Spleen (tissue), 11 donors: Measurements from ENCODE around the gene SLC39A3. TPM values are rescaled to one million over a fixed set of nuclear protein-coding genes. Genes with fewer than 3 reads are reported as not detected.

Source experiments
- DNase-seq: peaks from one replicate; pipeline ENCODE4 v3.0.0-alpha.2; 2020
- H3K27ac ChIP-seq, 8 donors: fragments of 200-600 bp; sonication (generic) in 7 of 8; 1 replicate in 4 of 8; 2 replicates in 4 of 8; pipeline versions ENCODE4 v1.5.0 to v1.8.0; 2016 to 2021; ENCODE audit warnings: inconsistent platforms in 4 of 8, mild to moderate bottlenecking in 4 of 8, moderate library complexity in 1 of 8
- H3K27me3 ChIP-seq, 7 donors: fragments of 200-600 bp; sonication (generic) in 6 of 7; replicated peaks in 1 of 7; 1 replicate in 4 of 7; 2 replicates in 3 of 7; pipeline versions ENCODE4 v1.5.0 to v1.8.0; 2016 to 2021; ENCODE audit warnings: inconsistent platforms in 3 of 7, mild to moderate bottlenecking in 1 of 7
- H3K36me3 ChIP-seq, 6 donors: fragments of 200-600 bp; sonication (generic) in 5 of 6; 1 replicate in 4 of 6; 2 replicates in 2 of 6; pipeline versions ENCODE4 v1.5.0 to v1.8.0; 2016 to 2021; ENCODE audit warnings: inconsistent platforms in 2 of 6
- H3K4me1 ChIP-seq, 6 donors: fragments of 200-600 bp; sonication (generic) in 5 of 6; 1 replicate in 3 of 6; 2 replicates in 3 of 6; pipeline versions ENCODE4 v1.5.0 to v1.8.0; 2016 to 2021; ENCODE audit warnings: inconsistent platforms in 3 of 6
- H3K4me3 ChIP-seq, 8 donors: fragments of 200-600 bp; sonication (generic) in 7 of 8; 1 replicate in 4 of 8; 2 replicates in 4 of 8; pipeline versions ENCODE4 v1.5.0 to v1.8.0; 2016 to 2021; ENCODE audit warnings: inconsistent platforms in 4 of 8, mild to moderate bottlenecking in 4 of 8, moderate library complexity in 2 of 8
- H3K9me3 ChIP-seq, 8 donors: fragments of 200-600 bp; sonication (generic) in 7 of 8; 1 replicate in 4 of 8; 2 replicates in 4 of 8; pipeline versions ENCODE4 v1.5.0 to v1.8.0; 2016 to 2021; ENCODE audit warnings: inconsistent platforms in 4 of 8
- POLR2A ChIP-seq, 3 donors: fragments of 450-650 bp; IDR thresholded peaks; one replicate each; pipeline ENCODE4 v1.5.1; 2017; ENCODE audit warnings: antibody characterized with exemption in 3 of 3, mild to moderate bottlenecking in 1 of 3
- POLR2AphosphoS5 ChIP-seq, 3 donors: sonication (generic); formaldehyde crosslinking; IDR thresholded peaks; one replicate each; pipeline ENCODE4 v1.5.1; 2017; ENCODE audit warnings: antibody characterized with exemption in 3 of 3
- WGBS, 5 donors: extraction: QIAGEN DNeasy Blood & Tissue Kit in 3 of 5; methylation state at CpG; one replicate each; pipeline versions ENCODE4 v1.1.5 to v1.1.7; 2013 to 2018; 5-methylcytosine and 5-hydroxymethylcytosine counted together
- intact Hi-C: fragments of 100-400 bp; cut with DNase I; formaldehyde crosslinking; loops from one replicate; pipeline ENCODE4 v1.15.0; 2023; ENCODE audit warnings: low total_unique reads
- polyA plus RNA-seq, 3 donors: library from polyadenylated mRNA; stranded (reverse); fragments of 200-250 nt; gene quantifications; one replicate each; pipeline ENCODE4 v1.2.1, GENCODE V29; 2013
- total RNA-seq, 7 donors: library from RNA; depleted of rRNA in 3 of 7; stranded (reverse); fragments of >200 nt in 3 of 7; fragmentation: NEBNext Ultra II Directional in 4 of 7; extraction: Animal tissue kit (Norgen Biotek cat#: 25700) in 4 of 7; gene quantifications; one replicate each; pipeline versions ENCODE4 v1.1.0 to v1.2.1, GENCODE V29; 2016 to 2021
- TF ChIP-seq, protein P1 (sequence below), 11 experiments: fragments of 200-600 bp in 7 of 11; fragments of 450-650 bp in 4 of 11; sonication (generic) in 4 of 11; IDR thresholded peaks in 8 of 11; conservative IDR thresholded peaks in 3 of 11; 1 replicate in 7 of 11; 2 replicates in 4 of 11; pipeline versions ENCODE4 v1.4.0 to v1.8.0; 2016 to 2021; ENCODE audit warnings: antibody characterized with exemption in 11 of 11, inconsistent platforms in 4 of 11, mild to moderate bottlenecking in 1 of 11
- donor health status: healthy with polysubstance abuse.
- donor health status: DM: no; HTN: no; CAD: no; lungs with moderate emphysema.
- donor health status: DM: no; HTN: no; CAD: no.
- donor health status: Bipolar disorder and iron deficiency.
- donor health status: healthy.
- donor health status: DM: no; HTN: no; CAD: no.
- donor health status: DM: yes; HTN: yes; CAD: no.

SLC39A3 gene
- total and polyA plus RNA-seq, 10 donors = 19.1 to 42.6 (median 27.4) TPM

- no peak overlapping the region for H3K27ac ChIP-seq
- H3K36me3 ChIP-seq = peaks cover 0 to 67% (median 51%) of the 10 kb centered on the region in 6 donors
- peaks cover 0 to 8% (median 0%) of the 10 kb centered on the region in 8 donors for H3K9me3 ChIP-seq
- H3K27me3 ChIP-seq = no peaks in the 10 kb centered on the region
- intact Hi-C loops = no loop called here
- 87 to 94% (median 92%) methylated on average over 31 to 35 of the region's 35 CpGs for WGBS, 5 donors
- no peak overlapping the region for H3K4me3 ChIP-seq
- no peak for TF ChIP-seq POLR2A (IDR thresholded peaks at IDR 0.05)
- TF ChIP-seq, protein P1, sequence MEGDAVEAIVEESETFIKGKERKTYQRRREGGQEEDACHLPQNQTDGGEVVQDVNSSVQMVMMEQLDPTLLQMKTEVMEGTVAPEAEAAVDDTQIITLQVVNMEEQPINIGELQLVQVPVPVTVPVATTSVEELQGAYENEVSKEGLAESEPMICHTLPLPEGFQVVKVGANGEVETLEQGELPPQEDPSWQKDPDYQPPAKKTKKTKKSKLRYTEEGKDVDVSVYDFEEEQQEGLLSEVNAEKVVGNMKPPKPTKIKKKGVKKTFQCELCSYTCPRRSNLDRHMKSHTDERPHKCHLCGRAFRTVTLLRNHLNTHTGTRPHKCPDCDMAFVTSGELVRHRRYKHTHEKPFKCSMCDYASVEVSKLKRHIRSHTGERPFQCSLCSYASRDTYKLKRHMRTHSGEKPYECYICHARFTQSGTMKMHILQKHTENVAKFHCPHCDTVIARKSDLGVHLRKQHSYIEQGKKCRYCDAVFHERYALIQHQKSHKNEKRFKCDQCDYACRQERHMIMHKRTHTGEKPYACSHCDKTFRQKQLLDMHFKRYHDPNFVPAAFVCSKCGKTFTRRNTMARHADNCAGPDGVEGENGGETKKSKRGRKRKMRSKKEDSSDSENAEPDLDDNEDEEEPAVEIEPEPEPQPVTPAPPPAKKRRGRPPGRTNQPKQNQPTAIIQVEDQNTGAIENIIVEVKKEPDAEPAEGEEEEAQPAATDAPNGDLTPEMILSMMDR (IDR thresholded peaks at IDR 0.05 in 8 of 11, conservative IDR thresholded peaks at IDR 0.05 in 3 of 11) = no peak
- peaks cover 0 to 43% (median 24%) of the 10 kb centered on the region in 6 donors for H3K4me1 ChIP-seq
- DNase-seq = no peak
Measured at GRCh38 chr19:2733930-2734588, 5.8 kb downstream of the SLC39A3 start.

DNA sequence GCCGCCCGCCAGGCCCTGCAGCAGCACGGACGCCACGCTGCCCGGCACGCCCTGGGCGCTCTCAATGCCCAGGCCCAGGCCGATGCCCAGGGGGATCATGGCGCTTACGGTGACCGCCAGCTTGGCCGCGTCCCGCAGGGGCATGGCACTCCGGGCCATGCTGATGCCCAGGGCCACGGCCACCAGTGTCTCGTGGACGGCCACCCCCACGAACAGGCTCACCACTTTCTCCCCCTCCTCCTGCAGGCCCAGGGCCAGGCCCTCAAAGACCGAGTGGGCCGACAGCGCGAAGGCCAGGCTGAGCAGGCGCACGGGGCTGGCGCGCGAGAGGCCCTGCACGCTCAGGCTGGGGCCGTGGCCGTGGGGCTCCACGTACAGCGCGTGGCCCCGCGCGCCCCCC lies 6.9 kb downstream of the SLC39A3 start:
- intact Hi-C loops = no loop called here
- H3K9me3 ChIP-seq = peaks cover 0 to 8% (median 0%) of the 10 kb centered on the region in 8 donors
- peaks cover 0 to 2% (median 0%) of the 10 kb centered on the region in 7 donors for H3K27me3 ChIP-seq
- no peak overlapping the region for H3K4me3 ChIP-seq
- 95 to 99% (median 96%) methylated on average over 14 to 38 of the region's 38 CpGs for WGBS, 5 donors
- H3K4me1 ChIP-seq = peaks cover 0 to 31% (median 13%) of the 10 kb centered on the region in 6 donors
- peaks cover 0 to 67% (median 51%) of the 10 kb centered on the region in 6 donors for H3K36me3 ChIP-seq
- TF ChIP-seq, protein P1 (IDR thresholded peaks at IDR 0.05 in 8 of 11, conservative IDR thresholded peaks at IDR 0.05 in 3 of 11) = no peak
- no peak for TF ChIP-seq POLR2A (IDR thresholded peaks at IDR 0.05)
- H3K27ac ChIP-seq = no peak overlapping the region
- DNase-seq = no peak

- Histone ChIP-seq H3K27me3 (peaks cover 0 to 8% (median 0%) of the 10 kb centered on the region in 7 donors), H3K9me3 (peaks cover 0 to 8% (median 0%) of the 10 kb centered on the region in 8 donors), H3K4me1 (peaks cover 0 to 26% (median 7%) of the 10 kb centered on the region in 6 donors), H3K36me3 (peaks cover 0 to 64% (median 50%) of the 10 kb centered on the region in 6 donors), H3K27ac (no peak overlapping the region), H3K4me3 (no peak overlapping the region)
- no peak for TF ChIP-seq POLR2A (IDR thresholded peaks at IDR 0.05)
- TF ChIP-seq, protein P1 (IDR thresholded peaks at IDR 0.05 in 8 of 11, conservative IDR thresholded peaks at IDR 0.05 in 3 of 11) = no peak
- TF ChIP-seq POLR2AphosphoS5 (IDR thresholded peaks at IDR 0.05) = no peak
- WGBS, 5 donors = 91 to 98% (median 94%) methylated on average over 19 to 33 of the region's 33 CpGs
- no peak for DNase-seq
- intact Hi-C loops = no loop called here
Measured at GRCh38 chr19:2732157-2732725, 7.6 kb downstream of the SLC39A3 start.
